Erythroblast (primary cell): ENCODE measurements around the gene TSPAN2.

ENCODE experiments used
- GATA1 ChIP-seq: IDR thresholded peaks from 2 replicates; pipeline ENCODE4 v1.6.1; 2011; ENCODE audit warnings: low read depth, mild to moderate bottlenecking, control low read depth, low read length, moderate library complexity
- POLR2A ChIP-seq: IDR thresholded peaks from 2 replicates; pipeline ENCODE4 v1.6.1; 2011; ENCODE audit warnings: mild to moderate bottlenecking, low read length

DNA sequence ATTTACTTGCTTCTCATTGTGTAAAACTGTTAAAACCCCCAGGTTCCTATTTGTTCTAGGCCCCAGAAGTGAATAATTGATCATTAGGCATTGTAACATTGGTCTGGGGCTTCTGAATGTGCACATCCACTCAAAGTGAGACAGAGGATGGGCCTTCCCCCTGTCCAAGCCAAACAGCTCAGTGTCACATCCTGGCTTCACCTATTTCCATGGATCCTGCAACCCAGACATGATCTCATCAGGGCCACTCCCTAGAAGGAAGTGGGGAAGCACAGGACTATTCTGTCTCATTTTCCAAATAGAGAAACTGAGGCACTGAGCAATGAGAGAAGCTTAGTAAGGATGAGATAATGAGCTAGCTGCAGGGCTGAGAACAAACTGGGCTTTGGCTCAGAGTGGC lies 47.4 kb upstream of the TSPAN2 start:
- TF ChIP-seq POLR2A: no peak
- no peak for TF ChIP-seq GATA1
